ENCODE measurements around the gene PITPNM2.
"Not testable (repeated sequence)": the region's sequence is repeated elsewhere in the genome, so short reads cannot be mapped to it uniquely, and the experiment has no call there.

Gene PITPNM2

GRCh38 chr12:123120452-123121166, 30.3 kb downstream of the PITPNM2 start:
- peak in 1 of 2 donors; percentile 15 for DNase-seq (ENCODE audit: low read depth in 2 of 2)

GRCh38 chr12:123119808-123120207, 31.1 kb downstream of the PITPNM2 start:
- peak in 1 of 2 donors; percentile 39 for DNase-seq (ENCODE audit: low read depth in 2 of 2)

GRCh38 chr12:123118497-123118896, 32.4 kb downstream of the PITPNM2 start:
- no peak for DNase-seq (ENCODE audit: low read depth in 2 of 2)

GRCh38 chr12:123115409-123116121, 35.3 kb downstream of the PITPNM2 start:
- no peak for DNase-seq (ENCODE audit: low read depth in 2 of 2)

- no peak for DNase-seq (ENCODE audit: low read depth in 2 of 2)
Measured at GRCh38 chr12:123114304-123115083, 36.4 kb downstream of the PITPNM2 start.

- no peak for DNase-seq (ENCODE audit: low read depth in 2 of 2)
Measured at GRCh38 chr12:123113026-123113425, 37.9 kb downstream of the PITPNM2 start.

- DNase-seq (ENCODE audit: low read depth in 2 of 2): peak; percentile 9 to 53
Measured at GRCh38 chr12:123111498-123112165, 39.3 kb downstream of the PITPNM2 start.

- DNase-seq (ENCODE audit: low read depth in 2 of 2): no peak
Measured at GRCh38 chr12:123109319-123109772, 41.5 kb downstream of the PITPNM2 start.

GRCh38 chr12:123108682-123109066, 42.2 kb downstream of the PITPNM2 start:
- DNase-seq (ENCODE audit: low read depth in 2 of 2): no peak

GRCh38 chr12:123107926-123108681, 42.8 kb downstream of the PITPNM2 start:
- DNase-seq (ENCODE audit: low read depth in 2 of 2): no peak

- peak; percentile 49 to 63 for DNase-seq (ENCODE audit: low read depth in 2 of 2)
Measured at GRCh38 chr12:123106640-123107359, 44.1 kb downstream of the PITPNM2 start.

GRCh38 chr12:123105211-123105826, 45.6 kb downstream of the PITPNM2 start:
- DNase-seq (ENCODE audit: low read depth in 2 of 2): no peak

GRCh38 chr12:123104809-123105208, 46.1 kb downstream of the PITPNM2 start:
- DNase-seq (ENCODE audit: low read depth in 2 of 2): no peak

- not testable (repeated sequence) for DNase-seq (ENCODE audit: low read depth in 2 of 2)
Measured at GRCh38 chr12:123104094-123104493, 46.8 kb downstream of the PITPNM2 start.

- no peak for DNase-seq (ENCODE audit: low read depth in 2 of 2)
Measured at GRCh38 chr12:123102781-123103503, 47.9 kb downstream of the PITPNM2 start.

- no peak for DNase-seq (ENCODE audit: low read depth in 2 of 2)
Measured at GRCh38 chr12:123102366-123102765, 48.5 kb downstream of the PITPNM2 start.

GRCh38 chr12:123101526-123101925, 49.4 kb downstream of the PITPNM2 start:
- no peak for DNase-seq (ENCODE audit: low read depth in 2 of 2)
